Lower lobe of right lung (tissue), 2 donors: ENCODE data around the gene MS4A1. TPM values are rescaled to one million over a fixed set of nuclear protein-coding genes. Genes with fewer than 3 reads are reported as not detected.

ENCODE experiments used
- ATAC-seq, 2 donors: fragments of 200-7000 bp; cut with Tn5 transposase; one replicate each; pipeline ENCODE4 v1.9.1; 2020 to 2022; ENCODE audit warnings: mild to moderate bottlenecking in 2 of 2, moderate library complexity in 2 of 2
- DNase-seq: peaks from one replicate; pipeline ENCODE4 v3.0.0-alpha.2; 2020
- H3K27ac ChIP-seq: fragments of 200-600 bp; one replicate; pipeline ENCODE4 v1.8.0; 2022
- H3K27me3 ChIP-seq: fragments of 200-600 bp; one replicate; pipeline ENCODE4 v1.8.0; 2022; ENCODE audit warnings: low read depth
- H3K36me3 ChIP-seq: fragments of 200-600 bp; one replicate; pipeline ENCODE4 v1.8.0; 2022; ENCODE audit warnings: mild to moderate bottlenecking
- H3K4me1 ChIP-seq: fragments of 200-600 bp; one replicate; pipeline ENCODE4 v1.8.0; 2022
- H3K4me3 ChIP-seq: fragments of 200-600 bp; one replicate; pipeline ENCODE4 v1.8.0; 2022; ENCODE audit warnings: mild to moderate bottlenecking
- H3K9me3 ChIP-seq: fragments of 200-600 bp; one replicate; pipeline ENCODE4 v1.8.0; 2022
- CTCF ChIP-seq: fragments of 200-600 bp; IDR thresholded peaks from one replicate; pipeline ENCODE4 v1.8.0; 2022; ENCODE audit warnings: antibody characterized with exemption, mild to moderate bottlenecking
- intact Hi-C: fragments of 100-400 bp; cut with DNase I; formaldehyde crosslinking; loops from one replicate; pipeline ENCODE4 v1.11.0; 2022
- total RNA-seq: library from RNA; stranded (reverse); fragmentation: NEBNext Ultra II Directional; extraction: Animal tissue kit (Norgen Biotek cat#: 25700); gene quantifications from one replicate; pipeline ENCODE4 v1.2.1, GENCODE V29; 2021
- donor health status: DM: no; HTN: yes; CAD: no; lungs with severe emphysema.

The MS4A1 gene
- total RNA-seq, 1 donor from 2014 or later: 0.65 TPM

- Histone ChIP-seq H3K36me3 (no peaks in the 10 kb centered on the region), H3K27ac (no peak overlapping the region), H3K4me1 (no peaks in the 10 kb centered on the region), H3K27me3 (no peaks in the 10 kb centered on the region), H3K9me3 (no peaks in the 10 kb centered on the region), H3K4me3 (no peak overlapping the region)
- DNase-seq: no peak
- no peak for ATAC-seq
- TF ChIP-seq CTCF: no peak
- intact Hi-C loops: no loop called here
Measured at GRCh38 chr11:60457576-60457975, 1.9 kb downstream of the MS4A1 start.

GRCh38 chr11:60459345-60459744 is 3.7 kb downstream of the MS4A1 start:
- H3K9me3 ChIP-seq: no peaks in the 10 kb centered on the region
- H3K27ac ChIP-seq: no peak overlapping the region
- no peak for TF ChIP-seq CTCF
- intact Hi-C loops: no loop called here
- no peak overlapping the region for H3K4me3 ChIP-seq
- H3K27me3 ChIP-seq: no peaks in the 10 kb centered on the region
- no peaks in the 10 kb centered on the region for H3K4me1 ChIP-seq
- DNase-seq: no peak
- no peak for ATAC-seq
- H3K36me3 ChIP-seq: no peaks in the 10 kb centered on the region

- no peak for ATAC-seq
- DNase-seq: no peak
- intact Hi-C loops: no loop called here
Measured at GRCh38 chr11:60468829-60469228, 13.2 kb downstream of the MS4A1 start.

GRCh38 chr11:60469723-60470122 is 14.1 kb downstream of the MS4A1 start:
- no peaks in the 10 kb centered on the region for H3K27me3 ChIP-seq
- DNase-seq (no peak), ATAC-seq (no peak)
- no peak for TF ChIP-seq CTCF
- no peak overlapping the region for H3K4me3 ChIP-seq
- no peaks in the 10 kb centered on the region for H3K4me1 ChIP-seq
- no peak overlapping the region for H3K27ac ChIP-seq
- no peaks in the 10 kb centered on the region for H3K36me3 ChIP-seq
- intact Hi-C loops: no loop called here
- H3K9me3 ChIP-seq: no peaks in the 10 kb centered on the region

More at GRCh38 chr11:60468829-60469228, 13.2 kb downstream of the MS4A1 start:
- H3K27ac ChIP-seq: no peak overlapping the region
- no peaks in the 10 kb centered on the region for H3K36me3 ChIP-seq
- H3K27me3 ChIP-seq: no peaks in the 10 kb centered on the region
- no peaks in the 10 kb centered on the region for H3K4me1 ChIP-seq
- no peaks in the 10 kb centered on the region for H3K9me3 ChIP-seq
- TF ChIP-seq CTCF: no peak
- no peak overlapping the region for H3K4me3 ChIP-seq

GRCh38 chr11:60477035-60477445 is 21.4 kb downstream of the MS4A1 start:
- no peaks in the 10 kb centered on the region for H3K27me3 ChIP-seq
- ATAC-seq (no peak), DNase-seq (no peak)
- H3K4me3 ChIP-seq: no peak overlapping the region
- intact Hi-C loops: no loop called here
- H3K36me3 ChIP-seq: no peaks in the 10 kb centered on the region
- no peaks in the 10 kb centered on the region for H3K9me3 ChIP-seq
- TF ChIP-seq CTCF: no peak
- H3K4me1 ChIP-seq: no peaks in the 10 kb centered on the region
- no peak overlapping the region for H3K27ac ChIP-seq

GRCh38 chr11:60482361-60482760 is 26.7 kb downstream of the MS4A1 start:
- peak; percentile 37 to 74 for ATAC-seq
- TF ChIP-seq CTCF: no peak

More at GRCh38 chr11:60482361-60482760, 26.7 kb downstream of the MS4A1 start:
- intact Hi-C loops: no loop called here
- H3K4me1 ChIP-seq: no peaks in the 10 kb centered on the region
- no peaks in the 10 kb centered on the region for H3K36me3 ChIP-seq
- no peak overlapping the region for H3K4me3 ChIP-seq
- no peaks in the 10 kb centered on the region for H3K27me3 ChIP-seq
- H3K9me3 ChIP-seq: no peaks in the 10 kb centered on the region
- H3K27ac ChIP-seq: no peak overlapping the region
- DNase-seq: no peak
